MCF 10A (cell line): ENCODE data around the gene CSNK2A1. TPM values are rescaled to one million over a fixed set of nuclear protein-coding genes. Genes with fewer than 3 reads are reported as not detected.

Experiments used
- BruUV-seq: library from RNA; stranded (reverse); fragments of 400-500 nt; replicated peaks from 2 replicates; lab custom pipeline; 2021; lab: Mats Ljungman, UMichigan
- CTCF ChIA-PET: fragments of 300-600 bp; sonication (Branson Sonifier 250); formaldehyde crosslinking; extraction: SDS; loops from one replicate; lab custom pipeline; 2021; ENCODE audit warnings: antibody characterized with exemption, inconsistent platforms; lab: Yijun Ruan, JAX
- POLR2A ChIA-PET: fragments of 300-600, 350-650 bp; sonication (Branson Sonifier 250); formaldehyde crosslinking; extraction: SDS; loops from one replicate; lab custom pipeline; 2020; ENCODE audit warnings: antibody characterized with exemption, inconsistent platforms; lab: Yijun Ruan, JAX
- DNase-seq: peaks from one replicate; pipeline ENCODE4 v3.0.0-alpha.2; 2018; ENCODE audit not compliant: unreplicated experiment
- H3K27ac Mint-ChIP-seq: one replicate; pipeline ENCODE4 v1.8.0; 2022; ENCODE audit warnings: mild to moderate bottlenecking, low read depth, mixed read lengths; ENCODE audit not compliant: unreplicated experiment
- H3K27me3 Mint-ChIP-seq: one replicate; pipeline ENCODE4 v1.8.0; 2022; ENCODE audit warnings: mixed read lengths; ENCODE audit not compliant: insufficient read depth, unreplicated experiment
- H3K36me3 Mint-ChIP-seq: one replicate; pipeline ENCODE4 v1.8.0; 2022; ENCODE audit warnings: mild to moderate bottlenecking, moderate library complexity, mixed read lengths; ENCODE audit not compliant: insufficient read depth, unreplicated experiment
- H3K4me1 Mint-ChIP-seq: one replicate; pipeline ENCODE4 v1.8.0; 2022; ENCODE audit warnings: mixed read lengths; ENCODE audit not compliant: insufficient read depth, unreplicated experiment
- H3K4me3 Mint-ChIP-seq: one replicate; pipeline ENCODE4 v1.8.0; 2022; ENCODE audit warnings: mild to moderate bottlenecking, moderate library complexity, mixed read lengths; ENCODE audit not compliant: unreplicated experiment
- H3K9me3 Mint-ChIP-seq: one replicate; pipeline ENCODE4 v1.8.0; 2022; ENCODE audit warnings: mixed read lengths; ENCODE audit not compliant: unreplicated experiment
- CTCF ChIP-seq: fragments of 200-600 bp; IDR thresholded peaks from one replicate; pipeline ENCODE4 v1.8.0; 2022; ENCODE audit warnings: antibody characterized with exemption, mild to moderate bottlenecking; ENCODE audit not compliant: unreplicated experiment
- intact Hi-C: fragments of 100-400 bp; cut with micrococcal nuclease; formaldehyde crosslinking; loops from 2 replicates; pipeline ENCODE4 v1.14.1; 2022
- total RNA-seq: library from RNA; stranded (reverse); gene quantifications from 2 replicates; pipeline ENCODE4 v1.2.3, GENCODE V29; 2022

CSNK2A1 gene
- total RNA-seq, 1 experiment from 2014 or later, result 271 TPM

- ChIA-PET POLR2A (no interaction called here), CTCF (interaction anchor here (2.2 to 5.2 kb wide), 3 partner anchors 10 to 167 kb away, joined by 8 to 37 read pairs (median 9); no protein-coding TSS in a partner anchor)
- Mint-ChIP-seq H3K27ac (no peak overlapping the region), H3K9me3 (no peaks in the 10 kb centered on the region), H3K27me3 (peaks cover 59% of the 10 kb centered on the region), H3K4me3 (no peak overlapping the region), H3K36me3 (no peaks in the 10 kb centered on the region), H3K4me1 (peaks cover 12% of the 10 kb centered on the region)
- BruUV-seq, result no TSS peak
- intact Hi-C loops, result no loop called here
- no peak for TF ChIP-seq CTCF
- DNase-seq, result no peak
These were observed 28.3 kb upstream of the CSNK2A1 start for GRCh38 chr20:571754-572441.

DNA sequence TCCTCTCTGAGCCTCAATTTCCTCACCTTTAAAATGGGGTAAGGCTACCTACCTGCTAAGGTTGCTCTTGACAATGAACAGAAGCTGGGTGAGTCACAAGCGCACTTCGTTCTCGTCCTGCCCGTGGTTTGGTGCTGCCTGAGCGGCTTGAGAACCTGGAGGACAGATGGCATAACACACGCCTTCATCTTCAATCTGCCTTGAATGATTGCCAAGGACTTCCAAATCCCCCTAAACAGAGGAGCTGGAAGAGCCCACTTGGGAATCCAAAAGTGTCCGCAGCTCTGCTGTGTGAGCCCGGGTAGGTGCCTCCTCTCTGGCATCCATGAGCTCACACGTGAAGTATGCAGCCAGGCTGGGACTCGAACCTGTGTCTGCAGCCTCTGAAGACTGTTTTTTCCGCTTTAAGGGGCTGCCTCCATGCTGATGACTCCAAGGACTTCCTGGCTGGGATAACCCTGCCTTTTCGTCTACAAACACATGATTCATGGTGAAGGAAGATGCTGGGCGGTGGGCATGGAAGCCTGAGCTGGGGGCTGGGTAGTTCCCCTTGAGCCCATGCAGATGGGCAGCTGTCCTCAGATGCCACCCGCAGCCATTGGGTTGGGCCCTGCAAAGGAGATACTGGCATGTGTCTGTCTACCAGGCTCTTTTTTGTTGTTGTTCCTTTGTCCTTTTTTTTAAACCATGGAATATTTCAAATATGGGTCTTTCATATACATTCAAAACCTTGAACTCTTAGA, 25.3 kb upstream of the CSNK2A1 start:
- no peaks in the 10 kb centered on the region for H3K9me3 Mint-ChIP-seq
- H3K4me1 Mint-ChIP-seq, result peaks cover 12% of the 10 kb centered on the region
- ChIA-PET CTCF (interaction anchor here (0.6 to 1.6 kb wide), 5 partner anchors 16 to 239 kb away, joined by 3 to 10 read pairs (median 3); no protein-coding TSS in a partner anchor), POLR2A (no interaction called here)
- H3K36me3 Mint-ChIP-seq, result no peaks in the 10 kb centered on the region
- no peak for DNase-seq
- no TSS peak for BruUV-seq
- H3K27ac Mint-ChIP-seq, result no peak overlapping the region
- intact Hi-C loops, result no loop called here
- peaks cover 49% of the 10 kb centered on the region for H3K27me3 Mint-ChIP-seq
- H3K4me3 Mint-ChIP-seq, result no peak overlapping the region
- no peak for TF ChIP-seq CTCF

DNA sequence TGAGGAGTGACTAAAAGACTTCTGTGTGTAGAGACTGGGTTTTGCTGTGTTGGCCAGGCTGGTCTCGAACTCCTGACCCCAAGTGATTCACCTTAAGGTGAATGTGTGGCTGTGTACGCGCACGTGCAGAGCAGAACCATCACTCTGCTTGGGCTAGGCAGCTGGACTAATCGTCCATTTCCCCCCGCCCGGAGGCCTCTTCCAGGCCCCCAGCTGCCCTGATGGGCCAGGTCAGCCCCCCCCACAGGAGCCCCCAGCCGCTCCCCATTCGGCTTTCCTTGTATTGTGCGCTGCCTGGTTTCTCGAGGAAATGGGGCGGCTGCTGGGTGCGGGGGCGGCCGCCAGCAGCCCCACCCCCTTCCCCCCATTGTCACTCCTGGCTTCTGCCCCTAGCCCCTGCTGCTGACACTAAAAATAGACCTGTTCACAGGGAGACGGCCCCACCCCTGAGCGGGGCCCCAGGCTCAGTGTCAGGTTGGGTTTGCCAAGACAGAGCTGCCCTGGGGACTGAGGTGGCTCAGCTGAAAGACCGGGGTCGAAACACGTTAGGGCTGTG, 24.6 kb upstream of the CSNK2A1 start:
- no TSS peak for BruUV-seq
- POLR2A ChIA-PET, result no interaction called here
- Mint-ChIP-seq H3K27ac (no peak overlapping the region), H3K4me3 (no peak overlapping the region), H3K27me3 (peaks cover 42% of the 10 kb centered on the region), H3K4me1 (peaks cover 12% of the 10 kb centered on the region), H3K9me3 (no peaks in the 10 kb centered on the region), H3K36me3 (no peaks in the 10 kb centered on the region)
- CTCF ChIA-PET, result interaction anchor here (1.0 to 1.6 kb wide), 3 partner anchors 15 to 238 kb away, joined by 3 to 10 read pairs (median 3); no protein-coding TSS in a partner anchor
- no peak for TF ChIP-seq CTCF
- no peak for DNase-seq
- intact Hi-C loops, result no loop called here

DNA sequence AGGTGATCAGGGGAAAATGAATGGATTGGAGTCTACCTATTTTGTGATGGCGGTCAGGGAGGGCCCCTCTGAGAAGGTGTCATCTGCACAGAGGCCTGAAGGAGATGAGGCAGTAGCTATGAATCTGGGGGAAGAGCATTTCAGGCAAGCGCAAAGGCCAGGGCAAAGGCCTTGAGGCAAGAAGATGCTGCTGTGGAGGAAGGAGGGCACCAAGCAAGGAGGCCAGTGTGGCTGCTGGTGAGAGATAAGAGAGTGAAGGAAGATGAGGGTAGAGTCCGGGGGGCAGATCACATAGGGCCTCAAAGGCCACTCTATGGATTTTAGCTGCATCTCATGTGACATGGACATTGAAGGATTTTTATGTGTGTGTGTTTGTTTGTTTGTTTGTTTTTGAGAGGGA, 20.6 kb upstream of the CSNK2A1 start:
- BruUV-seq, result no TSS peak
- no peak for TF ChIP-seq CTCF
- Mint-ChIP-seq H3K36me3 (no peaks in the 10 kb centered on the region), H3K4me1 (no peaks in the 10 kb centered on the region), H3K27ac (no peak overlapping the region), H3K4me3 (no peak overlapping the region), H3K27me3 (peaks cover 38% of the 10 kb centered on the region), H3K9me3 (no peaks in the 10 kb centered on the region)
- intact Hi-C loops, result no loop called here
- CTCF ChIA-PET, result interaction anchor here (0.7 to 6.0 kb wide), 4 partner anchors 83 to 393 kb away, joined by 3 to 169 read pairs (median 36); no protein-coding TSS in a partner anchor
- POLR2A ChIA-PET, result no interaction called here
- DNase-seq, result no peak
